ENCODE results near the gene PSMB2.
"Not testable (repeated sequence)": the region's sequence is repeated elsewhere in the genome, so short reads cannot be mapped to it uniquely, and the experiment has no call there.

Gene PSMB2

DNA sequence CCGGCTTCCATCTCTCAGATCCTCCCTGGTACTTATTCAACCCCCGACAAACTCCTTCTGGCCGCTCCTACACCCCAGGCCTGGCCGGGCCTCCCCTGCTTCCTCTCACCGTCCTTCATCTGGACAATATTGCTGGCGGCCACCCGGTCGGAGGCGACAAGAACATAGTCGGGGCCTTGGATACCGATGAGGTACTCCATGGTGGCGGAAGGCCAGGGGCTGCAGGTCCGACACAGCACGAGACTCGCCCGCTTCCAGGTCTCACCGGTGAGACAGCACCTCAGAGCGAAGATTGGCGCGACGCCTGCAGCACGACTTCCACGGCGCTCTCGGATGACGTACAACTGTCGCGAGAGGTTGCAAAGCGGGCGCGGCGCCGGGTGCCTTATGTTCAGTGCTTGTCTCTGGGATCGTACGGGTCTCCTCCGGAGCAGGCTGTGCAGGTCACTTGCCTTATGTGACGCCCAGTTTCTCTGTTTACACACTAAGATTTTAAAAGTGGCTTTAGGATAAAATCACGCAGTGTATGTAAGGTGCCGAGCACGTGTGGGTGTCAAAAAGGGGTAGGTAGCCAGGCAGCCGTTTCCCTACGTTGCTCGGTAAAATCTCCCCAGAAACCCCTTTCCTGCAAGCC lies at the start of gene PSMB2:
Gene PSMB2 (minus strand): TSS at position 294 of the 634 bp plus-strand sequence. CDS start 94 bp downstream, at position 200.
- DNase-seq, result peak; percentile 93

DNA sequence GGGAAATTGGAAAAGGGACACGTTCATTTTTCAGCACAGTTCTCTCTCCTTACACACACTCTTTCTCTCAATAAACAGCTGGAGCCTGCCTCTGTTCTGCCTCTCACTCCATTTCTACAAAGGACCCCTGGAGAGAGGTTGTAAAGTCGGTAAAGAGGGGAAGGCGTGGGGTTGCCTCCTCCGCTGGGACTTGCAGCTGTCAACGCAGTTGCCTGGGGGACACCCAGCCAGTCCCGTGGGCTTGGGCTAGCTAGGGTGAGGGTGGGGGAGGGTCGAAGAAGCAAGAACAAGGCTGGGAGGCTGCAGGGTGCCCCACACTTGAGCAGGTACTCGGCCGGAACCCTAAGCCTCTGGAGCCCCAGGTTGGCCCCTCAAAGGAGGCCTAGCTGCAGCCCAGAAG lies 49.8 kb upstream of the PSMB2 start:
- no peak for DNase-seq

DNA sequence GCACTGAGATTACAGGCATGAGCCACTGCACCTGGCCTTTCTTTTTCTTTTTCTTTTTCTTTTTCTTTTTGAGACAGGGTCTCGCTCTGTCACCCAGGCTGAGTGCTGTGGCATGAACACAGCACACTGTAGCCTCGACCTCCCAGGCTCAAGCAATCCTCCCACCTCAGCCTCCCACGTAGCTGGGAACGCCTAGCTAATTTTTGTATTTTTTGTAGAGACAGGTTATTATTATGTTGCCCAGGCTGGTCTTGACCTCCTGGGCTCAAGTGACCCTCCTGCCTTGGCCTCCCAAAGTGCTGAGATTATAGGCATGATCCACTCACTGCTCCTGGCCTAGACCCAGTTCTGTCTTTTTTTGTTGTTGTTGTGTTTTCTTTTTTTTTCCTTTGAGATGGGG lies 48.8 kb upstream of the PSMB2 start:
- not testable (repeated sequence) for DNase-seq

DNA sequence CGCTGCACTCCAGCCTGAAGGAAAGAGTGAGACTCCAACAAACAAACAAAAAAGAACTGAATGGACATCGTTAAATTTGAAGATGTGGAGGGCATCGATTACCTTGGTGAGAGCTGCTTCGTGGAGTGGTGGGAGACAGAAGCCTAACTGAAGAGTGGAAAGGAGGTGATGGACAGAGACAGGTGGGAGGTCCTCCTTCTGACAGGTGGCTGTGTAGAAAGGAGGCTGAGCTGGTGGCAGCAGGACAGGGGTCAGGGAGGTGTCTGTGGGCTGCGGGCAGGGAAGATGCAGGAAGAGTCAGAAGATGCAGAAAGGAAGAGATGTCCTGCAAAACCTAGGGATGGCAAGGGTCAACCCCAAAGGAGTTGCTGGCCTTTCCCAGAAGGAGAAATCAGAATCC lies 46.8 kb upstream of the PSMB2 start:
- DNase-seq, result no peak

DNA sequence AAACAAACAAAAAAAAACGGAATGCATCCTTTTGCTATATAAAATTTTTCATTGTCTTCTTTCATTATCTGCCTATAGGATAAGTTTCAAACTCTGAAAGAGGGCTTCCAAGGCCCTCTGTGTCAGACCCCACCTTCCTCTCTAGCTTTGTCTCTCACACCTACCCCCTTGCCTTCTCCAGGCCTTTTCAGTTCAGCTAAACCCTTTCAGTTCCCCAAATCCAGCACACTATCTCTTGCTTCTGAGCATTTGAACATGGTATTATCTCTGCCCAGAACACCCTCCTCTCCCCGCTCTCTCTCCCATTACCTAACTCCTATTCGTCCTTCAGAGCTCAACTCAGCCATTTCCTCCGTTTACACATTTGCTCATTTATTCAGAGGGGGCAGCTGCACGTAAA lies 41.7 kb upstream of the PSMB2 start:
- DNase-seq, result no peak

DNA sequence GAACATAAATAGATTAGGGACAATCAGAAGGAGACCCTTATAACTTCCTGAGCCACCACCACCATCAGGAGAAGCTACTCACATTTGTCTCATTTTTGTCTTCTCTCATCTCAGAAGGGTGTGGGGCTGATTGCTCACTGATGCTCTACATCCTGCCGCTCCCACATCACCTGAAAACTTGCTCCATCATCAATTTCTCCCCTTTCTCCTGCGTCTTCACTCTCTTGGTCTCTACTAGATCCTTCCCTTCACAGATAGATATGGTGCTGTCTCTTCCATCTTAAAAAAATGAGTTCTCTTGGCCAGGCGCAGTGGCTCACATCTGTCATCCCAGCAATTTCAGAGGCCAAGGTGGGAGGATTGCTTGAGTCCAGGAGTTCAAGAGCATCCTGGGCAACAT lies 38.9 kb upstream of the PSMB2 start:
- no peak for DNase-seq

DNA sequence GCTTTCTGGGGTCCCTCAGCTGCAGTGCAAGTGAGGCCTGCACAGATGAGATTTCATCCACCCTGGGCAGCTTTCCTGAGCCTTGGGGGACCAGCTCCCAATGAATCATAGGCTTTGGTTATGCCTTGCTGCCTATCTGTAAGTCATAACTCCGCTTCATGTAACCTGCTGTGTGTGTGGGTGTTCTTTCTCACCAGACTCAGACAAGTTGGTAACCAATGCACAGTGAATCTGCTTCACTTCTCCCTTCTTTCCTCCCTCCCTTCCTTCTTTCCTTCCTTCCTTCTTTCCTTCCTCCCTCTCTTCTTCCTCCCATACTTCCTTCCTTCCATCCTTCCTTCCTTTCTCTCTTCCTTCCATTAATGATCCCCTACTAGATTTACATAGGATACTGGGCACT lies 34.4 kb upstream of the PSMB2 start:
- DNase-seq, result no peak

DNA sequence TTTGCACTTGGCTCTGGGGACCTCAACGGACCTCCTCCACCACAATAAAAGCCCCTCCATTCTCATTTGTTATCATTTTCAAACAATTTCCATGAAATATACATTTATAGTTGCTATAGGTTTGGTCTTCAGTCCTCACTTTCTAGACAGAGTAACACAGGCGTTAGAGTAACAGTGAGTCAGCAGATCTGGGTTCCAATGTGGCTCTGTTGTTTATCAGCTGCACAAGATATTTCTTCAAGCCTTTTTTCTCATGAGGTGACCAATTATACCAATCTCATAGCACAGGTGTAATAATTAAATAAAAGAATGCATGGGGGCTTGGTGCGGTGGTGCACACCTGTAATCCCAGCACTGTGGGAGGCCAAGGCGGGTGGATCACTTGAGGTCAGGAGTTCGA lies 32.8 kb upstream of the PSMB2 start:
- DNase-seq, result no peak

DNA sequence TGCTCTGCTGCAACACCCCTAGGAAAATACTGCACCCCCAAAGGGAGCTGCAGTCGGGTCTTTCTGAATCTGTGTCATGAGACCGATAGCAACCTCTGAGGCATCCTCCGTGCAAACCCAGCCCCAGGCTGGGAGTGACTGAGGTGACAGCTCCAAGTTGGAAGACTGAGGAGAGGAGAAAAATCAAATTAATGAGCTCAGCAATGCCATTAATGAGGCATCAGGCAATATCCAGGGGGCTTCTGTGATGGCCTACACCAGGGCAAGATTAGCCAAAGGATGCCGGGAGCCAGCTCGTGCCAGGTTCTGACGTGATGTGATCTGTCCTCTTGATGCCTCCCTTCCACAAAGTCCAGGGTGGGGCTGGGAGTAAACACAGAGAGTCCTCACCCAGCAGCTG lies 30.8 kb upstream of the PSMB2 start:
- no peak for DNase-seq

DNA sequence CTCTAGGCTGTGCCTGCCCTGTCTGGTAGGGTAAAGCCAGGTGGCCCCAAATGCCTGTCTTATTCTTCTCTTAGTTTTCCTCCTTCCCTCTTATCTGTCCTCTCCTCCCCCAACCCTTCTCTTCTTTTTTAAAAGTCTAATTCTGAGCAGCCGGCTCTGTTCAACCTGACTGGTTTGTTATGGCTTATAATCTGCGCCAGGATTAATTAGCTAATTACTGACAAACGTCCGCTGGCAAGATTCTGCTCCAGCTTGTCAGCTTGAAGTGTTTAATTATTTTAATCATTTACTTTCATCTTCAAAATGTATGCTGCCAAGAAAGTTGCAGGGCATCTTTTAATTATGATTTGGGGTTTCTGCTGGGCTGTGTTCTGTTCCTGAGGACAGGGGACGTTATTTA lies 27.2 kb upstream of the PSMB2 start:
- DNase-seq, result no peak

DNA sequence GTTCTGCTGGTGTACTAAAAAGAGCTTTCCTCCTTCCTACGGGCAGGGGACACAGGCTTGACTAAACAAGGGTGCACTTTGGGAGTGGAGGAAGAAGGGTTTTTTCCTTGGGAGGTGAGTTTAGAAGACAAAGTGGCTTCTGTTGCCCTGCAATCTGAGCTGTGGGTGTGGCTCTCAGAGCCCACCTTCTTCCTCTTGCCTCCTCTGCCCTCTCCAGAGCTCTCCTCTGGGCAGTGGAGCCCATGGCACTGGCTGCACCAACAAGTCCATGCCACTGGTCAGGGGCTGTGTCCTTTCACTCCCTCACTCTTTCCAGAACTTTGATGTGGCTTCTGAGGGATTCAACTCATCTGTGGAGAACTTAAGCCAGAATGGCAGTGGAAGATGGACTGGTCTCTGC lies 25.6 kb upstream of the PSMB2 start:
- no peak for DNase-seq

DNA sequence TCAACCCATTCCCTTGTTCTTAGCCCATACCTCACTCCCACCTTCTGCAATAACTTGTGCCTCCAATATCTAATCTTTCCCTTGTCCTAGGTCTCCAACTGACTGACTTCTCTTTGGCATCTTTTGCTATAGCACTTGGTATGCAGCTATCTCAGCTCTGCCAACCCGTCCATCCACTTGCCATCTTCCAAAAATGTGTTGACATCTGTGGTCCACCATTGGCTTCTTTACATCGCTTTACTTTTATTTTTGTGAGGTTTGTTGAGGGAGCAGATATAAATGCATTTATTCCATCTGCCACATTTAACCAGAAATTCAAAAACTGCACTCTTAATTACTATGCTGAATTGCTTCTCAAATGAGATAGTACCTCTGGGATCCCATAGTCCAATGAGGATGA lies 24.9 kb upstream of the PSMB2 start:
- no peak for DNase-seq

DNA sequence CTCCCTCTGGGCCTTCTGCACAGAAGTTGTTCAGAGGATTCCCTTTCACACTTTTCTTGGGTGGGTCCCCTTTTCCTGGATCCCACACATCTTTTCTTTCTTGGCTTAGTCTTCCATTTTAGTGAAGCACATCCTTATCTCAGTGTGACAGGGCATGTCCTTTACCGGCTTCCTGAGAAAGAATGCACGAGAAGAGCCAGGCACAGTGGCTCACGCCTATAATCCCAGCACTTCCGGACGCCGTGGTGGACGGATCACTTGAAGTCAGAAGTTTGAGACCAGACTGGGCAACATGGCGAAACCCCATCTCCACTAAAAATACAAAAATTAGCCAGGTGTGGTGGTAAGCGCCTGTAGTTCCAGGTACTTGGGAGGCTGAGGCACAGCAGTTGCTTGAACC lies 22.1 kb upstream of the PSMB2 start:
- DNase-seq, result no peak

DNA sequence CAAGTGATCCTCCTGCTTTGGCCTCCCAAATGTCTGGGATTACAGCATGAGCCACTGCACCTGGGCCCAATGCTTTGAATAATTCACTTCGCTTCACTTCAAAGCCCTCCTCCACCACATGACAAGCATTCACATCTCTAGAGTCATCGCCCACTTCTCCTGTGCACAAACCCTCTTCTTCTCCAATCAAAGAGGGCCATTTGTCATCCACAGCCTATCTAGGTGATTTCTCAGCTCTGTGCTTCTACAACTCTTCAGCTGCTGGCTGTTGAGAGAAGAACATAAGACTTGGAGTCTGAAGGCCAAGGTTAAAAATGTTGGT lies 20.1 kb upstream of the PSMB2 start:
- DNase-seq, result no peak

DNA sequence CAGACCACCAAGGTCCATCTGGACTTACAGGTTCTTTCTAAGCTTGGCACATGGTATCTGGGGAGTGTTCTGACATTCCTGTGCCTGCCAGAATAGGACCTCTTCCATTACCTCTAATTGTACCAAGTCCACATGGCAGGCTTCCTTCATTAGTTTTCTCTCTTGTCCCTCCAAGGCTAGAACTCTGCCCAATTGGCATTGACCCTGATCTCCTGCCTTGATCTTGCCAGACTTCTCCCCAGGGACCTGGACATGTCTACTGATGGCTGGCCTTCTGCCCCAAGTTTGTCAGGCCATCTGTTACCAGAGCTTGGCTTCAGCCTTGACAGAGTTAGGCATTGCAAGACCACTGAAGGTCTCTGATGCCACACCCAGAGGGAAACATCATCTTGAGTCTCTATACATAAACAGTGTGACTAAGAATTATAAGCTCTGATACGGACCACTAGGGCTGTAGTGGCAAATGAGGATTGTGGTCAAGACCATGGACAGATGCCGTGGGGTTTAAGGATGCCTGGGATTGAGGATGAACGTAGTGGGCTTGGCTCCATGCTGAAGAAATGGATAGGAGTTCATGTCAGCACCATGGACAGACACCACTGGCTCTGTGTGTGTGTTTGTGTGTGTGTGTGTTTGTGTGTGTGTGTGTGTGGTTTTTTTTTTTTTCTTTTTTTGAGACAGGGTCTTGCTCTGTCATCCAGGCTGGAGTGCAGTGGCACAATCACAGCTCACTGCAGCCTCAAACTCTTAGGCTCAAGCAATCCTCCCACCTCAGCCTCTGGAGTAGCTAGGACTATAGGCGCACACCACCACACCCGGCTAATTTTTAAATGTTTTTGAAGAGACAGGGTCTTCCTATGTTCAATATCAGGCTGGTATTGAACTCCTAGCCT lies 19.5 kb upstream of the PSMB2 start:
- DNase-seq, result no peak

DNA sequence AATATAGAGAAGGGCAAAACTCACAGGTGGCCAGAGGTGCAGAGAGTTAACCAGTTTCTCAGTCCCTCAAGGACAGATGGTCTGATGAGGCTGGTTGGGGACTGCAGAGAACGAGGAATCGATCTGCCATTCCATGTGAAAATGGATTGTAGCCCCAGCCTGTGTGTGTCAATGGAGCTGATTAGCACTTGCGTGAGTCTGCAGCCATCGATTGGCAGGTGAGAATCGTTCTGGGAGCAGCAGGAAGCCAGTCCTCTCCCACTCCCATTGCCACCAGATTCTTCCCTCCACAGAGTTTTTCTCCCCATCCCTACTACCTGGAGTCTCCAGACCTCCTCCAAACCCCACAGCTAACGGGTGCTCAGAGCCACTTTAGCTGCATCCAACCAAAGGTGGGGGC lies 18.3 kb upstream of the PSMB2 start:
- DNase-seq, result no peak

DNA sequence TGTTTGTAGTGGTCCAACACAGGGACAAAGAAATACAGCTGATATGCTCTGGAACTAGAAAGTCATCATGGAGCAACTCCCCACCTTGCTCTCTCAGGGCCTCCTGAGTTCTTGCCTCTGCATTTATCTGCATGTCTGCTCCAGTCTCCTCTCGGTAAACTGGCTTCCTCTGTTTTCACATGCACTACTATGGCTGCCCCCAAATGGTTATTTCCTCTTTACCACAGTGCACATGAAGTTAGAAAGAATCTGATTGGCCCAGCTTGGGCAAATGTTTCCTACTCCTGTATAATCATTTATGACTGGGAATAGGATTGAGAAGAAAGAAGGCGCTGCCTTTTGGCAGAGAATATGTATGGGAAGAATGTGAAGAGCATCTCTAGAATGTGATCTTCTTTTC lies 16.5 kb upstream of the PSMB2 start:
- DNase-seq, result no peak

DNA sequence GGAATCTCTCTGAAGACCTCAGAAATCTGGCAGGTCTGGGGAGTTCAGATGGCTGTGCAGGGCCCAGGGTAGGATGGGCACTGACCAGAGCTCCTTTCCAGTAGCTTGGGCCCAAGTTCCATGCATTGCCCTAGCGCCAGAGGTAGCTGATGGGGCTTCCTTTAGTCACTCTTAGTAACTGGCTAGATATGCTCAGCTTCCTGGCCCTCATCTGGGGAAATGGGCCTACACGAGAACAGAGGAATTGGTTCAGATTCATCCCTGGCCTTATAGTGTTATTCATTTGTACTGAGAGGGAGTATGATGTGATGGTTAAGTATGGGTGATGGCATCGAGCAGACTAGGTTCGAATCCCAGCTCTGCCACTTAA lies 15.5 kb upstream of the PSMB2 start:
- DNase-seq, result no peak

DNA sequence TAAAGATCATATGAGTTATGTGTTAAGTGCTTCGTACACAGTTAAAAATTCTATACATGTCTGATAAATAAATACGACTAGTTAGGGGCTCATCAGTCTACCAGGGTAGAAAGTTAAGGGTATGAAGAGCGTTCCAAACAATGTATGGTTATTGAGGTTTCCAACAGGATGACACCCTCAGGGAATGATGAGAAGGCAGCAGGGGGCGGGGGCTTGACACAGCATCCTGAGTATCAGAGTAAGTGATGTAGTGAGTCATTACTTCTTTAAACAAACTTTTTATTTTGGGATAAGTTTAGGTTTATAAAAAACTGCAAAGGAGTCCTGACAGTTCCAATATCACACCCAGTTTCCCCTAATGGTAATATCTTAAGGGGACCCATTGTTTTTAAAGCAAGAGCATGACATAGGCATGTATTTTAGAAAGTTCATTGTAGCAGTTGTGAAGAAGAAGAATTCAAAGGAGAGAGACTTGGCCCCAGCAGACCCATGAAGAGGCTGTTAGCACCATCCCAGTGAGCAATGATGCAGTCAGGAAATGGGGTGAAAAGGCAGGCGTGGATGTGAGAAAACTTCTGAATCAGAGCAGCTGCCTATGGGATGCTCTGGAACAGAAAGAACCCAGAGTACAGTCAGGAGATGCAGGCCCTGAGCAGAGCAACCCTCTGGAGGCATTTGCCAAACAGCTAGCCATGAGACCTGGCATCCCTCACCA lies 15.0 kb upstream of the PSMB2 start:
- no peak for DNase-seq

DNA sequence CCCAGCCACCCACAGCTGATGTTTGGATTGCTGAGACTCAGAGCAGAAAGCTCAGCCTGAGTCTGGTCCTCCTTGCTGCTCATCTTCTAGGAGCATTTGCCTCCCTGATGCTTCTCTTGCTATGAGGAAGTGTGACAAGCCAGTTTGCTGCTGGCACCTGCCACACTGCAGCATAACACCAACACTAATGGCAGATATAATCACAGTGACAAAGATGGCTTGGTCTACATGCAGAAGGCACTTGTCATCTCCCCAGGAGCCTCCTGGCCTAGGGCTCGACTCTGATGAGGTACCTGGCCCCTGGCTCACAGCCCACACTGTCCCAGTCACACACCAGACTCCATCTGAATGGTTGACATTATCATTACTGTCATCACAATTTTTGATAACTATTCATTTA lies 13.9 kb upstream of the PSMB2 start:
- no peak for DNase-seq

DNA sequence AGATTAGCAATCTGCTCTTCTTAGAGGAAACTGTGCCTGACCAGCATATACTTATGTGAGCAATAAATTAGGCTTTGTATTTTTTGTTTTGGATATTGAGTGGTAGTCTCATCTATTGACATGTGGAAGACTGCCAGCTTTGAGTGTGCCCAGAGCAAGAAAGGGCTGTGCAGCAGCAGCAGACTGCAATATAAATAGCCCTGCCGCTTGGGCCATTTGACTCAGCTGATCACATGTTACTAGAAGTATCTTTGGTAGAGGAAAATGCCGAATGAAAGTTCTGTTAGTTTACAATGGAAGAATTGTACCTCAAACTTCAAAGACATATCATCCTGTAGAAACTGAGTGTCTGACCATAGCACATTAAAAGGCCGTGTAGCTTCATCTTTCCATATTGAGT lies 9.1 kb upstream of the PSMB2 start:
- no peak for DNase-seq

DNA sequence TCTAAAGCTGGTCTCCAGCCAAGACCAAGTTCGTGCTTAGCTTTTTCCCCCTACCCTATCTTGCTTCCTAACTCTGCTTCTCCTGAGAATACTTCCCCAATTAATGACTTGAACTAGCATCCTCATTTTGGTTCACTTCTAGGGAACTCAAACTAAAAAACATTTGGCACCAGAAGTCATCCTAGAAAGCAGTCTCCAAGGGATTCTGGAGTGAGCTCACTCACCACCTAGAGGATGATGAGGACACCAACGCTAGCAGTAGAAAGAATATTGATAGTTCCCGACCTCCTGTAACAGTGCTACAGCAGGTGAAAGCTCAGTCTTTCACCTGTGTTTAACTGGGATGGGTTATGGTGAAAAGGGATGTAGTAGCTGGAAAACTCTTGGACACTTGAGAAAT lies 4.7 kb upstream of the PSMB2 start:
- DNase-seq, result no peak

DNA sequence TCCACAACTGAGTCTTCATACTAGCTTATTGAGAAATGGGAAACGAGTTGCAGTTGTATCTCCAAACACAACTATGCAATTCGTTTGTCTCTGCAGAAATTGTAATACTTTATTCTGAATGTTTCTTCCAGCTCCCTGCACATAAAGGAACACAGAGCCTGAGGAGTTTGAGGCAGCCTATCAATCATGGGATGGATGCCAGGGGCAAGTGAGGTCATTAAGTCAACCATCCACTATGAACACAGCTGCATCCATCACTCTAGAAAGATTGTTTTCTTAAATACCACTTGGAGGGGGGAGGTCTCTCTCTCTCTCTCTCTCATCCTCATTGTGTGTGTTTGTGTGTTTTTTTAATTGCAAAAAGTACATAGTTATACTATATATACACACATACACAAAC lies 2.9 kb upstream of the PSMB2 start:
- DNase-seq, result no peak

DNA sequence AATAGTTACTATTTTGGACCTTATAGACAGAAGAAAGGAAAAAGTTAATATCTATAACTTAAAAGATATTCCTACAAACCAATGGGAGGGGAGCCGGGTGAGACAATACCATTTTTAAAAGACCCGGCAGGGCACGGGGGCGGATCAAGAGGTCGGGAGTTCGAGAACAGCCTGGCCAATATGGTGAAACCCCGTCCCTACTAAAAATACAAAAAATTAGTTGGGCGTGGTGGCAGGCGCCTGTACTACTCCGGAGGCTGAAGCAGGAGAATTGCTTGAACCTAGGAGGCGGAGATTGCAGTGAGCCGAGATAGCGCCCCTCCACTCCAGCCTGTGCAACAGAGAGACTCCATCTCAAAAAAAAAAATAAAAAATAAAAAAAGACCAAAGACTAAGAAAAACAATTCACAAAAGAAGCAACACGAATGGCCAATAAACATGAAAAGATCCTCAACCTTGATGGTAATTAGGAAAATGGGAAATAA lies 1.2 kb upstream of the PSMB2 start:
- DNase-seq, result no peak

Measured in KG1 (cell line).